Activated CD8-positive, alpha-beta memory T cell treated with anti-CD3 and anti-CD28 coated beads, Interleukin-2, amount 50 U/mL, for 48 hours (primary cell): ENCODE results near the gene WDFY1.
"Not testable (repeated sequence)": the region's sequence is repeated elsewhere in the genome, so short reads cannot be mapped to it uniquely, and the experiment has no call there.

Experiments used
- DNase-seq: peaks from one replicate; pipeline ENCODE4 v3.0.0-alpha.2; 2020

The WDFY1 gene

GRCh38 chr2:223890721-223891120 lies 54.4 kb downstream of the WDFY1 start:
- DNase-seq: no peak

- no peak for DNase-seq
Measured at GRCh38 chr2:223889229-223889628, 55.9 kb downstream of the WDFY1 start.

- DNase-seq: no peak
Measured at GRCh38 chr2:223888251-223888650, 56.9 kb downstream of the WDFY1 start.

- no peak for DNase-seq
Measured at GRCh38 chr2:223887127-223887526, 58.0 kb downstream of the WDFY1 start.

- DNase-seq: no peak
Measured at GRCh38 chr2:223886726-223887125, 58.4 kb downstream of the WDFY1 start.

- DNase-seq: no peak
Measured at GRCh38 chr2:223884399-223884798, 60.7 kb downstream of the WDFY1 start.

- DNase-seq: no peak
Measured at GRCh38 chr2:223882715-223883114, 62.4 kb downstream of the WDFY1 start.

- DNase-seq: no peak
Measured at GRCh38 chr2:223880796-223881195, 64.3 kb downstream of the WDFY1 start.

- no peak for DNase-seq
Measured at GRCh38 chr2:223877721-223878410, 67.3 kb downstream of the WDFY1 start.

- DNase-seq: no peak
Measured at GRCh38 chr2:223873672-223874071, 71.5 kb downstream of the WDFY1 start.

- DNase-seq: not testable (repeated sequence)
Measured at GRCh38 chr2:223872772-223873171, 72.4 kb downstream of the WDFY1 start.

- DNase-seq: not testable (repeated sequence)
Measured at GRCh38 chr2:223871661-223872060, 73.5 kb downstream of the WDFY1 start.

- no peak for DNase-seq
Measured at GRCh38 chr2:223870840-223871611, 74.1 kb downstream of the WDFY1 start.

GRCh38 chr2:223868005-223868404 lies 77.1 kb downstream of the WDFY1 start:
- no peak for DNase-seq

GRCh38 chr2:223865907-223866508 lies 79.1 kb downstream of the WDFY1 start:
- no peak for DNase-seq

- no peak for DNase-seq
Measured at GRCh38 chr2:223865124-223865523, 80.0 kb downstream of the WDFY1 start.

- no peak for DNase-seq
Measured at GRCh38 chr2:223863491-223863890, 81.6 kb downstream of the WDFY1 start.

GRCh38 chr2:223860809-223861738 lies 84.1 kb downstream of the WDFY1 start:
- no peak for DNase-seq

- peak; percentile 15 for DNase-seq
Measured at GRCh38 chr2:223859070-223859469, 86.1 kb downstream of the WDFY1 start.

- DNase-seq: no peak
Measured at GRCh38 chr2:223856584-223856983, 88.6 kb downstream of the WDFY1 start.

- no peak for DNase-seq
Measured at GRCh38 chr2:223856021-223856420, 89.1 kb downstream of the WDFY1 start.

GRCh38 chr2:223855426-223855825 lies 89.7 kb downstream of the WDFY1 start:
- DNase-seq: no peak

- DNase-seq: no peak
Measured at GRCh38 chr2:223854741-223855140, 90.4 kb downstream of the WDFY1 start.
